ENCODE results near the gene MCEE. TPM values are rescaled to one million over a fixed set of nuclear protein-coding genes. Genes with fewer than 3 reads are reported as not detected.

Gene MCEE
- total and polyA plus RNA-seq, 2 of the 4 experiments (the other 2 are of a cell fraction) = 11.1 to 15.0 TPM

DNA sequence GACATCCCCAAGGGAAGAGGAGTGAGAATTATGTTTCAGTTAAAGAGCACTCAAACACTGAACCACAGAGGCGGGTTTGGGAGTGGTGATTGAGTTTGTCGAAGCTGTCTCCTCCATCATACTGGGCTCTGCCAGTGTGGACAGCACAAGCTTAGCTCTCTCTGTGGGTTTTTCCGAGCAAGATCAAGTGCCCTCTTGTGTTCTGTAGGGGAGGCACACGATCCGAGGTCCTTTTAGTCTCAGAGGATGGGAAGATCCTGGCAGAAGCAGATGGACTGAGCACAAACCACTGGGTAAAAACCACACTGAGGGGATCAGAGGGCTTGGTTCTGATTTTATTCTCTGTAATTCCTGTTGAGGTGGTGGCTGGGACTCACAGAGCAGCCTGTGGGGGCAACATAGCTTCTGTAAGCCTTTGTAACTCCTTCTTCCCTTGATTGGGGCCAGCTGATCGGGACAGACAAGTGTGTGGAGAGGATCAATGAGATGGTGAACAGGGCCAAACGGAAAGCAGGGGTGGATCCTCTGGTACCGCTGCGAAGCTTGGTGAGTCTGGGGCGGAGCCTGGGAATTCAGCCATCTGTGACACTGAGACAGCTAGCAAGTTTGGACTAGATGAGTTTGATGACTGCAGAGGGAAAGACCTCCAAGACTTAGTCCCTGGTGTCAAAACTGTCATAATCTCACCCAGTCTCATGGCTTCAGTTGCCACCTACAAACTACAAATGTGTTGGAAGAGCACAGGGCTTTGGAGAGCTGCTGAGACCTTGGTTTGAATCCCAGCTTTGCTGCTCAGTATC is 59.5 kb downstream of the MCEE start:
- H3K4me2 ChIP-seq (ENCODE audit: low read depth, low read length) = peak overlapping the region; percentile 97
- H2BK20ac ChIP-seq (ENCODE audit: low read depth, low read length) = no peak overlapping the region
- no peak overlapping the region for H2BK120ac ChIP-seq (ENCODE audit: low read depth, low read length)
- H3K14ac ChIP-seq (replicated peaks; ENCODE audit: low read depth, low read length) = no peak overlapping the region
- no peaks in the 10 kb centered on the region for H3K9me3 ChIP-seq (ENCODE audit: control insufficient read depth, insufficient read depth, low read length)
- dilution Hi-C loops (cut with HindIII; ENCODE audit: low sequenced_read_pairs, unreplicated experiment) = no loop called here
- peaks cover 31 to 67% of the 10 kb centered on the region in 2 experiments for H3K79me1 ChIP-seq (ENCODE audit: low read depth in 1 of 2, low read length in 2 of 2)
- intact Hi-C loops (cut with micrococcal nuclease) = no loop called here
- ATAC-seq (ENCODE audit: low read depth) = no peak
- no peak overlapping the region for H3K18ac ChIP-seq (ENCODE audit: low read depth, low read length)
- no peak overlapping the region for H3K4ac ChIP-seq (ENCODE audit: low read depth, low read length)
- H3K27ac ChIP-seq (ENCODE audit: insufficient read depth, low read length) = peak overlapping the region; percentile 30; the same call in 1 of the 2 replicates
- no TSS peak for BruUV-seq (replicated peaks)
- ChIA-PET POLR2A (ENCODE audit: unreplicated experiment) (no interaction called here), CTCF (no interaction called here)
- no peak overlapping the region for H2BK15ac ChIP-seq (ENCODE audit: low read depth, low read length)
- no peak overlapping the region for H3K4me3 ChIP-seq (ENCODE audit: insufficient read depth, low read depth, low read length)
- H3K4me1 ChIP-seq (ENCODE audit: control insufficient read depth, insufficient read depth, low read length) = peaks cover 14% of the 10 kb centered on the region
- H4K91ac ChIP-seq (ENCODE audit: insufficient read depth, low read depth, low read length) = no peak overlapping the region
- H3K27me3 ChIP-seq (ENCODE audit: control insufficient read depth, insufficient read depth, low read length) = no peaks in the 10 kb centered on the region
- peaks cover 32% of the 10 kb centered on the region for H3K36me3 ChIP-seq (ENCODE audit: control insufficient read depth, insufficient read depth, low read length)
- no peak overlapping the region for H2BK5ac ChIP-seq (ENCODE audit: low read depth, low read length, poor library complexity, severe bottlenecking)
- H3K56ac ChIP-seq (ENCODE audit: extremely low read depth, insufficient read depth, low read length) = no peak overlapping the region
- H2AFZ ChIP-seq (replicated peaks; ENCODE audit: low read length, poor library complexity) = no peak overlapping the region
- H4K20me1 ChIP-seq (ENCODE audit: insufficient read depth, low read length) = 0 out of 2 replicates have a peak, but pooled peaks cover 10% of the 10 kb centered on the region
- no peak overlapping the region; the same call in 1 of the 2 replicates for H3K9ac ChIP-seq (ENCODE audit: low read depth, low read length)
- peak overlapping the region; percentile 76; the same call in 1 of the 2 replicates for H3K23ac ChIP-seq (ENCODE audit: low read depth, low read length)
- H3K9me1 ChIP-seq (ENCODE audit: insufficient read depth, low read length) = peaks cover 26% of the 10 kb centered on the region
- in situ Hi-C loops (cut with MboI; ENCODE audit: low sequenced_read_pairs) = no loop called here
- TF ChIP-seq SMC3 (IDR thresholded peaks at IDR 0.05; ENCODE audit: low read depth, low read length) = 0 out of 2 replicates have a peak, but pooled peaks have one; percentile 11
- no peak for TF ChIP-seq MXI1 (IDR thresholded peaks at IDR 0.05; ENCODE audit: borderline replicate concordance, low read depth, low read length)
- TF ChIP-seq, protein P1, sequence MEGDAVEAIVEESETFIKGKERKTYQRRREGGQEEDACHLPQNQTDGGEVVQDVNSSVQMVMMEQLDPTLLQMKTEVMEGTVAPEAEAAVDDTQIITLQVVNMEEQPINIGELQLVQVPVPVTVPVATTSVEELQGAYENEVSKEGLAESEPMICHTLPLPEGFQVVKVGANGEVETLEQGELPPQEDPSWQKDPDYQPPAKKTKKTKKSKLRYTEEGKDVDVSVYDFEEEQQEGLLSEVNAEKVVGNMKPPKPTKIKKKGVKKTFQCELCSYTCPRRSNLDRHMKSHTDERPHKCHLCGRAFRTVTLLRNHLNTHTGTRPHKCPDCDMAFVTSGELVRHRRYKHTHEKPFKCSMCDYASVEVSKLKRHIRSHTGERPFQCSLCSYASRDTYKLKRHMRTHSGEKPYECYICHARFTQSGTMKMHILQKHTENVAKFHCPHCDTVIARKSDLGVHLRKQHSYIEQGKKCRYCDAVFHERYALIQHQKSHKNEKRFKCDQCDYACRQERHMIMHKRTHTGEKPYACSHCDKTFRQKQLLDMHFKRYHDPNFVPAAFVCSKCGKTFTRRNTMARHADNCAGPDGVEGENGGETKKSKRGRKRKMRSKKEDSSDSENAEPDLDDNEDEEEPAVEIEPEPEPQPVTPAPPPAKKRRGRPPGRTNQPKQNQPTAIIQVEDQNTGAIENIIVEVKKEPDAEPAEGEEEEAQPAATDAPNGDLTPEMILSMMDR (conservative IDR thresholded peaks at IDR 0.05; ENCODE audit: low read depth, low read length) = peak; percentile 36
- H4K8ac ChIP-seq (ENCODE audit: low read depth in 2 of 2, low read length in 2 of 2) = 0 out of 4 replicates have a peak overlapping the region, but pooled peaks have one; percentile 14 to 17
- 0 out of 2 replicates have a peak overlapping the region, but pooled peaks have one; percentile 1 for H2AK5ac ChIP-seq (ENCODE audit: low read depth, low read length)
- peak; percentile 37 for DNase-seq
- H2AK9ac ChIP-seq (replicated peaks; ENCODE audit: low read depth, low read length, poor library complexity) = no peak overlapping the region
- no peak overlapping the region for H4K5ac ChIP-seq (ENCODE audit: low read depth, low read length)
- no CpG with 5 or more reads among the region's 10 CpGs for WGBS, 2 experiments (ENCODE audit: extremely low coverage in 2 of 2, insufficient read length in 1 of 2)

All from IMR-90 (cell line).